ENCODE results near the gene CRTC1. TPM values are rescaled to one million over a fixed set of nuclear protein-coding genes. Genes with fewer than 3 reads are reported as not detected.

CRTC1 gene
- total RNA-seq, 1 experiment from 2014 or later: 18.1 TPM

DNA sequence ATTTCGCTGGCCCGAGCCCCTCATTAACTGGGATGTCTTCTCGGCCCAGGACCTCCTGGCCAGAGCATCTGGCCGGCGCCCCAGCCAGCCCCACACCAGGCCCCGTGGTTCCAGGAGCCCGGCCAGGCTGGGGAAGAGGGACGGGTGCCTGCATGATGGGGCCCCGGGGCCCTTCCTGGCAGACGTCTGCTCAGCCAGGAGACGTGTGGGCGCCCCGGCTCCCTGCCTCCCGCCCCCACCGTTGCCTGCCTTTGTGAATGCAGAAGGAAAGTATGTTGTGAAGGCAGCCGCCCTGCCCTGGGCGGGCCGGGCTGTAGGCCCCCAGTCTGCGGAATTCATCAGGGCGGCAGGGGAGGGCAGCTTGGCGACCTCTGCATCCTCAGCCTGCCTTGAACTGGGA, 112.1 kb downstream of the CRTC1 start:
- Histone ChIP-seq H3K4me3 (ENCODE audit: low read depth, low read length, poor library complexity, severe bottlenecking) (no peak overlapping the region), H3K9me3 (ENCODE audit: low read depth, low read length, poor library complexity, severe bottlenecking) (no peaks in the 10 kb centered on the region), H3K4me1 (ENCODE audit: insufficient read depth, low read length, poor library complexity, severe bottlenecking) (no peaks in the 10 kb centered on the region), H3K27me3 (replicated peaks; ENCODE audit: insufficient read depth, low read depth, low read length, poor library complexity) (peaks cover 28% of the 10 kb centered on the region), H3K27ac (ENCODE audit: low read depth, low read length, poor library complexity, severe bottlenecking) (no peak overlapping the region), H3K36me3 (ENCODE audit: insufficient read depth, low read length, poor library complexity, severe bottlenecking) (no peaks in the 10 kb centered on the region)
- ChIA-PET CTCF (interaction anchor here (0.7 kb wide), 1 partner anchor 857 kb away, joined by 3 read pairs; no protein-coding TSS in a partner anchor), POLR2A (ENCODE audit: low non-redundant PET) (interaction anchor here (0.7 kb wide), 1 partner anchor 16 kb away, joined by 7 read pairs; no protein-coding TSS in a partner anchor)
- BruUV-seq (replicated peaks): no TSS peak
- DNase-seq (ENCODE audit: low spot score): no peak
- TF ChIP-seq, protein P1, sequence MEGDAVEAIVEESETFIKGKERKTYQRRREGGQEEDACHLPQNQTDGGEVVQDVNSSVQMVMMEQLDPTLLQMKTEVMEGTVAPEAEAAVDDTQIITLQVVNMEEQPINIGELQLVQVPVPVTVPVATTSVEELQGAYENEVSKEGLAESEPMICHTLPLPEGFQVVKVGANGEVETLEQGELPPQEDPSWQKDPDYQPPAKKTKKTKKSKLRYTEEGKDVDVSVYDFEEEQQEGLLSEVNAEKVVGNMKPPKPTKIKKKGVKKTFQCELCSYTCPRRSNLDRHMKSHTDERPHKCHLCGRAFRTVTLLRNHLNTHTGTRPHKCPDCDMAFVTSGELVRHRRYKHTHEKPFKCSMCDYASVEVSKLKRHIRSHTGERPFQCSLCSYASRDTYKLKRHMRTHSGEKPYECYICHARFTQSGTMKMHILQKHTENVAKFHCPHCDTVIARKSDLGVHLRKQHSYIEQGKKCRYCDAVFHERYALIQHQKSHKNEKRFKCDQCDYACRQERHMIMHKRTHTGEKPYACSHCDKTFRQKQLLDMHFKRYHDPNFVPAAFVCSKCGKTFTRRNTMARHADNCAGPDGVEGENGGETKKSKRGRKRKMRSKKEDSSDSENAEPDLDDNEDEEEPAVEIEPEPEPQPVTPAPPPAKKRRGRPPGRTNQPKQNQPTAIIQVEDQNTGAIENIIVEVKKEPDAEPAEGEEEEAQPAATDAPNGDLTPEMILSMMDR (conservative IDR thresholded peaks at IDR 0.05; ENCODE audit: low read depth, low read length): no peak
- TF ChIP-seq EZH2 (IDR thresholded peaks at IDR 0.05; ENCODE audit: borderline replicate concordance, low read depth, low read length, poor library complexity, severe bottlenecking): no peak
- intact Hi-C loops (cut with micrococcal nuclease; ENCODE audit: unreplicated experiment): no loop called here

DNA sequence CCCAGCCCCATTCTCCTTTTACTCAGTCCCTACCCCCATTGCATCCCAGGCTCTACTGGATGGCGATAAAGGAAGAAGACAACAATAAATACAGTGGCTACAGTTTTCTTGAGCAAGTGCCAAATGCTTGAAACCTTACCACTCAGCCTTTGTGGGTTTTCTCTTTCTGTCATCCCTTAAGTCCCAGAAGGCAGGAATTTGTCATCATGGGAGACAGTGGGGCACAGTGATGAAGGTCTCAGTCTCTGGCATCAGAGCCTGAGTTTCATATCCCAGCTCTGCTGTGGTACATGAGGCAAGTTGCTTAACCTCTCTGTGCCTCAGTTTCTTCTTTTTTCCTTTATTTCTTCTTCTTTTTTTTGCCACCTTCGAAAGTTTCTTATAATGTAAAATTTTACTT, 112.8 kb downstream of the CRTC1 start:
- POLR2A ChIA-PET (ENCODE audit: low non-redundant PET): interaction anchor here (0.7 kb wide), 1 partner anchor 15 kb away, joined by 7 read pairs; no protein-coding TSS in a partner anchor
- TF ChIP-seq, protein P1 (conservative IDR thresholded peaks at IDR 0.05; ENCODE audit: low read depth, low read length): no peak
- no peak for TF ChIP-seq EZH2 (IDR thresholded peaks at IDR 0.05; ENCODE audit: borderline replicate concordance, low read depth, low read length, poor library complexity, severe bottlenecking)
- no peak overlapping the region for H3K4me3 ChIP-seq (ENCODE audit: low read depth, low read length, poor library complexity, severe bottlenecking)
- no peaks in the 10 kb centered on the region for H3K4me1 ChIP-seq (ENCODE audit: insufficient read depth, low read length, poor library complexity, severe bottlenecking)
- H3K27ac ChIP-seq (ENCODE audit: low read depth, low read length, poor library complexity, severe bottlenecking): no peak overlapping the region
- no TSS peak for BruUV-seq (replicated peaks)
- H3K36me3 ChIP-seq (ENCODE audit: insufficient read depth, low read length, poor library complexity, severe bottlenecking): no peaks in the 10 kb centered on the region
- peaks cover 21% of the 10 kb centered on the region for H3K27me3 ChIP-seq (replicated peaks; ENCODE audit: insufficient read depth, low read depth, low read length, poor library complexity)
- intact Hi-C loops (cut with micrococcal nuclease; ENCODE audit: unreplicated experiment): no loop called here
- H3K9me3 ChIP-seq (ENCODE audit: low read depth, low read length, poor library complexity, severe bottlenecking): no peaks in the 10 kb centered on the region
- DNase-seq (ENCODE audit: low spot score): no peak
- CTCF ChIA-PET: interaction anchor here (0.7 kb wide), 1 partner anchor 858 kb away, joined by 3 read pairs; no protein-coding TSS in a partner anchor

DNA sequence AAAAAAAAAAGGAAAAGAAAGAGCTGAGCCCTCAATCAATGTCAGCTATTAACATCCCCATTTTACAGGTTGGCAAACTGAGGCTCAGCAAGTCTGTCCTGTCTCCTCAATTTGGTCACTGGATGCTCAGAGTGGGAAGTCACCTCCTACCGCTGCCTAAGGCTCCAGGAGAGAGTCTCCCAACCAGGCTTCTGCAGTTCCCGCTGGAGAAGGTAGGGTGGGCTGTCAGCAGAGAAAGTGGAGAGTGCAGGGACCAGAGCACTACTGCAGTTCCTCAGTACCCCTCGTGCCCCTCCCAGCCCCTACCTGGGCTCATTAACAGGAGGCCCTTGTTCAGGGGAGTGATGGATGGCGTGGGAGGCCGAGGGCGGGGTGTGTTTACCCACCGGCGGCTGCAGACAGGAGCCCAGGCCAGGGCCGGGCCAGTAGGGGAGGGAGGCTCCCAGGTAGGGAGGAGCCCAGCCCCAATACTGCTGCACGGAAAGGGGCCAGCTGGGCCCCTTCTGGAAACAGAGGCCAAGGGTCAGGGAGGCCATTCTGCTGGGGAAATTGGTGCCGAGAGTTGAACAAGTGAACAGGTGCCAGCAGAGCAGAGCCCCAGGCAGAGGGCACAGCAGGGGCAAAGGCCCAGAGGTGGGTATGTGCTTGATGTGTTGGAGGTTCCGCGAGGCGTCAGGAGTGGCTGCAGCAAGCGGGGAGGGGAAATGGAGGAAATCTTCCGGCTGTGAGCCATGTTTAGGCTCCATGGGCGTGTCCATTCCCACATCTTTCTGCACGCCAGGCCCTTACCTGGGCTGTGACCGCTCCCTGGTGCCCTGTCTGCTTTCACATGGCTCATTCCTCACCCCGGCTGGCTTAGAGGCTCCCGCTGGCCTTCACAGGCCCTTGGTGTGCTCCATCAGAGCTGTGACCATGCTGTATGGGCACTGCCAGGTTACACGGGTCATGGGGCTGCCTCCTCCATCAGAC, 115.2 kb downstream of the CRTC1 start:
- intact Hi-C loops (cut with micrococcal nuclease; ENCODE audit: unreplicated experiment): no loop called here
- BruUV-seq (replicated peaks): no TSS peak
- no peaks in the 10 kb centered on the region for H3K9me3 ChIP-seq (ENCODE audit: low read depth, low read length, poor library complexity, severe bottlenecking)
- ChIA-PET CTCF (no interaction called here), POLR2A (ENCODE audit: low non-redundant PET) (no interaction called here)
- H3K4me1 ChIP-seq (ENCODE audit: insufficient read depth, low read length, poor library complexity, severe bottlenecking): no peaks in the 10 kb centered on the region
- no peak for TF ChIP-seq EZH2 (IDR thresholded peaks at IDR 0.05; ENCODE audit: borderline replicate concordance, low read depth, low read length, poor library complexity, severe bottlenecking)
- TF ChIP-seq, protein P1 (conservative IDR thresholded peaks at IDR 0.05; ENCODE audit: low read depth, low read length): 0 out of 2 replicates have a peak, but pooled peaks have one; percentile 10
- DNase-seq (ENCODE audit: low spot score): no peak
- H3K36me3 ChIP-seq (ENCODE audit: insufficient read depth, low read length, poor library complexity, severe bottlenecking): no peaks in the 10 kb centered on the region
- H3K27ac ChIP-seq (ENCODE audit: low read depth, low read length, poor library complexity, severe bottlenecking): no peak overlapping the region
- H3K27me3 ChIP-seq (replicated peaks; ENCODE audit: insufficient read depth, low read depth, low read length, poor library complexity): no peaks in the 10 kb centered on the region
- H3K4me3 ChIP-seq (ENCODE audit: low read depth, low read length, poor library complexity, severe bottlenecking): no peak overlapping the region
